NCI-H1048 (cell line): ENCODE data around the gene FARP1.

Experiments used
- DNase-seq: peaks from one replicate; lab custom pipeline; 2025; lab: John Stamatoyannopoulos, UW

FARP1 gene

DNA sequence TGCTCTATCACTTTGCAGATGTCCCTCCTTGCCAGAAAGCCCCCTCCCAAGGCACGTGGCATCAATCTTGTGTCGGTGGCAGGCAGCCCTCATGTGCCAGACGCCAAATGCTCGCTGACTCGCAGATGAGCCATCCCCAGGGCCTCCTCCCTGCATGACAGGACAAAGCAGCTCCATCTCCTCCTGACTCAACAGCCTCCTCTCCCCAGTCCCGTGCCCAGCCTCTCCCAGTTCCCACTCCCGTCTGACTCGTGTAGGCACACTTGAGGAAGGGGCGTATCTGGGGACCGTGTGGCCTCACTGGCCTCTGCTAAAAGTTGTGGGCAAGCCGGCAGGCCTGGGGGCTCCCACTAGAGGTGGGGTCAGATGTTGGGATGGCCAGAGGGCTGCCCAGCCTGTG, 300.4 kb downstream of the FARP1 start:
- DNase-seq, result no peak

DNA sequence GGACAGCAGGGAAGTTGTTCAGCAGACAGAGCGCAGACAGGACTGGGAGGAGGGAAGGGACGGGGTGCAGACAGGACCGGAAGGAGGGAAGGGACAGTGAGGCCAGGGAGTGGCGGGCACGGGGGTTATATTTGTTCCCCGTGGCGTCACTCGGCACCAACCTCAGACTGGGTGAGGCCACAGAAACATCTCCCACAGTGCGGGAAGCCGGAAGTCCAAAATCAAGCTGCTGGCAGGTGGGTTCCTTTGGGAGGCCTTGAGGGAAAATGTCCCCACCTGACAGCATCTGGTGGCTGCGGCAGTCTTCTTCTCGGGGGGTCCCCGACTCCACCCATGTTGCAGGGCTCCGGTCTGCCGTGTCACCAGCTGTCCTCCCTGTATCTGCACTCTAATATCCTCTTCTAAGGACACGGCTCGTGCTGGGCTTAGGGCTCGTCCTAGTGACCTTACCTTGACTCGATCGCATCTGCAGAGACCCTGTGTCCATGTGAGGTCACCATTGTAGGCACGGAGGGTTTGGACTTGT, 301.0 kb downstream of the FARP1 start:
- DNase-seq, result no peak

DNA sequence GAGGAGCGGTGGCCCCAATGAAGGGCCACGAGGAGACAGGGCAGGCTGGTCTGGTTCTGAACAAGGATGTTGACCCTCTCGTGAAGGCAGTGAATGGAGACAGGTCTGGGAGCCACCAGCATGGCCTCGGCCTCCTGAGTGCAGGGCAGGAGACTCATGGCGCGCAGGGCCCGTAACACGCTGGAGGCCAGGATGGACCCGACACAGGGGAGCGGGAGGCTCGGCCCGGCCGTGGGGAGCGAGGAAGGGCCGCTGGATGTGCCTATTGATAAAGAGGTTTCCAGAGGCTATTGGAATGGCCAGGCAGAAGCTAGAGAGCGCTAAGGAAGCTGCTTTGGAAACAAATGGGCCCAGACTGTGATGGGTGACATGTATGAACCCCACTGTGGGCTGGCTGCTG, 301.5 kb downstream of the FARP1 start:
- DNase-seq, result no peak

DNA sequence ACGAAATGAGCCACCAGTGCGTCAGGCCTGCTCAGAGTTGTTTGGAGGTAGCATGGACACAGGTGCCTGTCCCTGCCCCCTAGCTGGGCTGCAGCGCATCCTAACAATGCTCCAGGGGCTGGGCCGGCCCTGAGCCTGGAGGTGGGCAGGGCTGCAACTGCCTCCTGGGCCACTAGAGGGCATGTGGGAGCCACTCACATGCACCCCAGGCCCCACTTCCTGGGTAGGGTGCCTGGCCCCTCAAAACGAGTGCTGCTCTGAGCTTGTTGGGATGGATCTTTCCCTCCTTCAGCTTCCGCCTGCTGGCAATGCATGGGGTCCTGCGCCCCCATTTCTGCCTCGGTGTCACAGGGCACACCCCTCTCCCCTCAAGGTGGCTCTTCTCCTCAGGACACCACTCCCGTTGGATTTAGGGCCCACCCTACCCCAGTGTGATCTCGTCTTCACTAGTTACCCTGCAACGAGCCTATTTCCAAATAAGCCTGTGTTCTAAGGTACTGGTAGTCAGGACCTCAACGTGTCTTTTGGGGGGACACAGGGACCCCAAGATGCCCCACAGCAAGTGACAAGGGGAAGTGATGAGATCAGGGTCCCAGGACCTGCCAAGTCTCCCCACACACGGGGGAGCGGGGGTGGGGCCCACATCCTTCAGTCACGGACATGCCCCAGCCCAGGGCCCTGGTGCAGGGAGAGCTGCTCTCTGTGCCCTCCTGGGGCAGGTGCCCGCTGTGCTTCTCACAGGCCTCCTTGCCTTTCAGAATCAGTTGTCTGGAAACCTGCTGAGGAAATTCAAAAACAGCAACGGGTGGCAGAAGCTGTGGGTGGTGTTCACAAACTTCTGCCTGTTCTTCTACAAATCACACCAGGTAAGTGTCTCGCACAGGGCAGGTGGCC, 302.7 kb downstream of the FARP1 start:
- no peak for DNase-seq

DNA sequence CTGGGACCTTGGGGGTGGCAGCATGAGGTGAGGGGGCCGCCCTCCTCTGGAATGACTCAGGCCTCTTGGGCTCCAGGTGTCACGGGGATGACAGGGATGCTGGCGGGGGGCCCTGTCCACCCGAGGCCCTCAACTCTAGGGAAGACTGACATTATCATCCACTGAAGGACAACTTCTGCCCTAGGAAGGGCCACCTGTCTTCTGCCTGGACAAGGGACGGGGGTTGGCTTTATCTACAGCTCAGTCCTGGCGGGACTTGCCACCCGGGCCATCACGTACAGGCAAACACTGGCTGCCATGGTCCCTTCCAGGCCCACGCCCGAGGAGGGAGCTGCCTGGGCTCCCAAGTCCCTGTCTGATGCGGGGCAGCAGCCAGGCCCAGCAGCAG, 303.3 kb downstream of the FARP1 start:
- DNase-seq, result no peak

DNA sequence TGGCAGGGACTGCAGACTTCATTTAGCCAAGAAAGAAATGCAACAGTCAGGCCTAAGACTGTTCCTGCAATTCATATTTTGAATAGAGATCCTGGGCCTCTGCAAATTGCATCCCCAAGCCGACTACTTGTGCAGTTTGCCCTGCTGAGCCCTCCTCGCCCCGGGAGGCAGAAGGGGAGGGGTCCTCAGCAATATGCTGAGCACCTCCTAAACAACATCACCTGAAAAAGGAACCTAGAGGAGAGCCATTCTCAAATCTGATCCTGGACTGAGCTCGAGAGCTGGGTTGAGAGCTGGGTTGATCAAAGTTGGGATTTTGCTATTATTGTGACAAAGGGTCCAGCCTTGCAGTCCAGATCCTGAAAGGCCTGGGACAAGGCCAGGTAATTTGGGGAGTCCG, 304.2 kb downstream of the FARP1 start:
- DNase-seq, result no peak

DNA sequence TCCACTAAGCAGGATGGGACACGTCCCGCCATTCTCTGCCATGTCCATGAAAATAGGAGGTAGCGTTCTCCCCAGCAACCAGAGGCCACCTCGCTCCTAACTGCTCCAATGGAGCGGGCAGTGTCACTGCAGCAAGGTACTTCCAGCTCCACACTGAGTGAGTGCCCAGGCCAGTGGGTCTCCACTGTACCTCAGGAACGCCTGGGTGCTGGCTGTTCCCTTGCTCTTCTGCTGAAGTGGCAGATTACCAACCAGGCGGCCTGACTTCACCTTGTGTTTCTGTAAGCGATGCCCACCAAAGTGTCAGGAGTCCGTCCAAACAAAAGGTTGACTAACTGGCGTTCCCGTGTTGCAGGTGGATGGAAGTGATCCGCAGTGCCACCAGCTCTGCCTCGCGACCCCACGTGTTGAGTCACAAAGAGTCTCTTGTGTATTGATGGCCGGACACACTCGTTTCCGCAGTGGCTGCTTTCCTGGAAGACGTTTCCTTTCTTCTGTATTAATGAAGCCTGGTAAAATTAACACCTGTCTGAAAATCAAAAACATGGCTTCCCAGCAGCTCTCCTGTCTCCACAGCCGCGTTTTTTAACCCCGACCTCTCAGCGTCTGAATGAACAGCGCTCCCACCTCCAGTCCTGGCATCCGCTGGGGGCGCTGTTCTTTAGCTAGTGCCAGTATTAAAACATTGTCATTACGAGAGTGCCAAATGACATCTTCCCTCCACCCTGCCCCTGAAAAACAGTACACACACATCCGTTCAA, 305.2 kb downstream of the FARP1 start:
- DNase-seq, result no peak

DNA sequence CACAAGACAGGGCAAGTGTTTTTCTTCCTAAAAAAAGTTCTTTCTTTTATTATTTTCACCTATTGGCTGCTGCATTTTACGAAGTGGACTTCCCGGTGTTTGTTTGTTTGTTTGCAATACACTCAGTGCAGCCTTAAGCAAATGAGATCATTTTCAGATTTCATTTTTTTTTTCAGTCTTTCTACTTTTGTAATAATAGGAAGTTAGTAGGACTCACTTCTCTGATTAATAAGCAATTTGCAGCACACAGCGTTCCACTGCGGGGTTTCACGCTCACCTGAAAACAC, 305.7 kb downstream of the FARP1 start:
- no peak for DNase-seq

DNA sequence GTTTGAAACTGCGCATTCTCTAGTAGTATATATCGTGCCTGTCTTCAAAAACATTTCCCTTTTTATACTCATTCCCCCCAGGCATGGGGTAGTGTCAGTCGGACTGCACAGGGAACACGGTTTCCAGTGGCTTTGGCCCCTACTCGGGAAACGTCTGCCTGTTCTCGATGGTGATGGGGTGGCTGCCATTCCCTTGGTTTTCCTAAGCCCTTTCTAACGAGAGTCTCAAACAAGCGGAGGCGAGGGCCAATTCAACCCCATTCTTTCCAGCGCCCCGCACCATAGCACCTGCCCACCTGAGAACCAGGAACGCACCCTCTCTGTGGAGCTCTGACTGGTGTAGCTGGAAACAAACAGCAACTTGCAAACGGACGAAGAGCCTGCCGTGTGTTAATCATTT, 306.4 kb downstream of the FARP1 start:
- no peak for DNase-seq

DNA sequence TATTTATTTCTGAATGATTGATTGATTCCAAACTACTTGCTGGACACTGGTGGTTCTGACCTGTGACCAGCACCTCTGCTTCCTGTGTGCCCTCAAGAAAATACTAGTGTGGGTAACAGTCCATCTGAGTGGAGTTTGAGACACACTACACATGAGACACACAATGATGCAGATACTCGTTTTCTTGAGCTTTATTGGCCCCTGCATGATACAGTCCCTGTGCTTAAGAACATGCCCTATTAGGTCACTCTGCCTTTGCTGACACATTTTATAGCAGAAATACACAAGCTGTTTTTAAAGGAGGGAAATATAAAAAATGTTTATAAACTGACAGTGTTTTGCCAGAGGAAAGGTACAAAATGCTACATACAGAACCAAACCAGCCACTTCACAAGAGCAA, 307.1 kb downstream of the FARP1 start:
- DNase-seq, result no peak

DNA sequence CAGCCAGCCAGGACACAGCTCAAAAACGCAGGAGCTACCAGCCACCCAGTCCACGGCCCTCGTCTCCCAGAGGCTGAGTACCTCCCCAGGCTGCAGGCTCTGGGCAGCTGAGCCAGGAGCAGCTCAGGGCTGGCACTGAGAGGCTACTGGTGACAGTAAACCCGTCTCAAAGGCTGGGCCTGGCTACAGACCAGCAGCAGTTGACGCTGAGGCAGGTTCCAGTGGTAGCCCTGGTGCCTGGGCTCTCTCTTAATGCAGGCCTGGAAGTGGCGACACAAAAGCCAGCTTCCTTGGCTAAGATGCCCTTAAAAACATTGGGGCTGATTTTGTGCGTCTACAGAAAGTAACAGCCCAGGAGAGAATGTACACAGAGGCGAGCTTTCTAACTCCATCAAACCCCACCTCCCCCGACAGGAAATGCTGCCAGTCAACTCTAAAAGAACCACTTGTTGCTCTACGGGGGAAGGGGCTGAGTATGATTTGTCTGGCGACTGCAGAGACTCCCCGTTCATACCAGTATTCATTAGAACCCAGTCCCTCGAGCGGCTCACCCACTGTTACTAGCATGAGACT, 307.7 kb downstream of the FARP1 start:
- DNase-seq, result no peak

DNA sequence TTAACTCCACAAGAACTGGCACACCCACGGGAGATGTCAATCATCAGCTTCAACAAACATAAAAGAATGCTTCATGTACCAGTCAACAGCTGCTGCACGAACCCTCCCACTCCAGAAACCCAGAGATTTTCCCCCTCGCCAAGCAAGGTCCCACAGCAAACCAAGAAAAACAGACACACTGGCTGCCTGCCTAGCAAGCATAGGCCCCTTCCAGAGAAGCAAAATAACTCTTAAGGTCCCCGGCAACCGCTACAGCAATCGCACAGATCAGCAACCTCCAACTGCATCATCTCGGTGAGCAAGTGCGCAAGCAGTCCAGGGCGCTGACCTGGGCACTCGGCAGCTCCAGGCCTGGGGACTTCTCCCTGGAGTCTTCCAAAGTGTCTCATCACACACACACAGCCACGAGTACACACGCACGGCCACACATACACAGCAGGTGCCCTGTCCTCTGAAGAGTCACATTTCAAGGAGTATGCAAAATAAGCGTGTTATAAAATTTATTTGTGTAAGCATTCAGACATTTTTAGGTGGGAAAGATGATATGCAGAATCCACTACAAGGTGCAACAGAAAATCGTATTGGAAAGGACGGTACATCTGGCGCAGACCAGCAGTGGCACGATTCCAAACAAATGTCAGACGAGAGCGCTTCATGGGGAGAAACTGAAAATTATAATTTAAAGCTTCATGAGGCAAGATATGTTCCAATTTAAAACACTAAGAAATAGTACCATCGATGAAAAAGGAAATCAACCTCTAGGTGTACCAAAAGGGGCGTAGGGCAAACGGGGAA, 309.0 kb downstream of the FARP1 start:
- DNase-seq, result no peak

DNA sequence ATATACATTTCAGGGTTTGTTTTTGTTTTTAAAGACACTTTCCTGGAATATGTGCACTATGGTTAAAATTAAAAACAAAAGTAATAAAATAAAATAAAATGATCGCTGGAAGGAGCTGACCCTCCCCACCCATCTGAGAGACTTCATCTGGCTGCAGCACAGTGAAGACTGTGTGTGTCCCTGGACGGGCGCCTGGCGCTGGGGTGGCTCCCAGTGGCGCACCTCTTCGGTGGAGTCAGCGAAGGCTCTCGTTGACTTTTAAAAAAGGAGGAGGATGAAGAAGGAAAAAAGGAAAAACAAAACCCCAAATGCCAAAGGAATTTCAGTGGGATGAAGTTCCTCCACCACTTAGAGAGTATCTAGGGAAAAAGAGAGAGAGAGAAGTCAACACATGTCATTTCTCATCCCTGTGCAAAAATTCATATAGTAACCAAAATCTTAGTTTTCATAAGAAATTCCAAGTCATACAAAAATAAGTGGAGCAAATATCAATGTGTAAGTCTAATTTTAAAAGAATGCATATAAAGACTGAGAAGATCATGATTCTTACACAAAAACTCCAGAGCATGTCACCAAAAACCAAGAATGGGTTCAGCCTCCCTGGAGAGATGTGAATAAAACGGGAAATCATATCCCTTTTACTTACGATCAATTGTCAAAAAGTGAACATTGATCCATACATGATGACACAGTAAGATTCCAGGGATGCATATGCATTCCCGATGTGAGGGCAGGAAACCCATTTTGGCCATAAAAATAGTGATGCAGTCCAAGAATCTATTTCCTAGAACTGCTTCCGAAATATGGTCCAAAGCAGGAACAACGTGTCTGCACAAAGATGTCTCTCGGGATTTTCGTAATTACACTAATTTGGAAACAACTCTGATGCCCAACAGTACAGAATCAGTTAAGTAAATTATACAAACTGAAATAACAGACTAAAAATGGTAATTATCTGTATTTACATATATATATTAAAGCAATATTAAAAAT, 310.3 kb downstream of the FARP1 start:
- no peak for DNase-seq

DNA sequence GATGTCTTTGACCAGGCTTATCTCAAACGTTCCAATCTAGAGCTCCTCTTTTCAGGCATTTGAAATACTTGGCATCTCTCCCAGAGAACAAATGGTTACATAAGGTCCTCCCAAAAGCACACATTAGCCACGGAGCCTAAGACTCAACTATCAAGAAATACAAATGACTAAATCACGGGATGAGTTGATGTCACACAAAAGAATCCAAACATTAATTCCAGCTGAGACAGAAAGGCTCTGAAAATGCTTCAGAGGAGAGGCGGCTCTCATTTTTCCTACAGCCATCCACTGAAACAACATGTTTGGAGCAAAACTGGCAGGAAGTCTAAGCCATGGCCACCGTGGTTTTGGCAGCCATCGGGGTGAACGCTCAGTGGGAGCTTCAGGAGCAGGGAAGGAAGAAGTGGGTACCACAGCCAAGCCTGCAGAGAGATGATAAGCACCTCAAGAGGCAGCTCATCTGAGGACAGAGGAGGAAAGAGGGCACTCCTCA, 311.5 kb downstream of the FARP1 start:
- DNase-seq, result no peak

DNA sequence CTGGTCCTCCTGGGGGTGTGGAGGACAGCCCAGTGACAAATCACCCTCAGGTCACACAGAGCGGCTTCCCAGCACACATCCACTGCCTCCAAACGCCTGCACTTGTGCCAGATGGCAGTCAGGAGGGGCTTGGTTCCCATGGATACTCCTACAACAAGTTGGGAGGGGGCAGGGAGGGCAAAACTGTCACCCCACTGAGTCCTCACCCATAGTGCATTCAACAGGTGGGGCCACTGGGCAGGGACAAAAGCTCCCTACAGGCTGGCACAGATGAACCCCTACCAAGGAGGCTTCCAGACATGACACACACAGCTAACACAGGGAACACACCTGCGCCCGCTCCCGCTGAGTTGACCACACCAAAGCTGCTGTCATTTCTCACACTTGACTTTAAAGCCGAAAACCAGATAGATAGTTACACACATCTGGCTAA, 313.5 kb downstream of the FARP1 start:
- no peak for DNase-seq

DNA sequence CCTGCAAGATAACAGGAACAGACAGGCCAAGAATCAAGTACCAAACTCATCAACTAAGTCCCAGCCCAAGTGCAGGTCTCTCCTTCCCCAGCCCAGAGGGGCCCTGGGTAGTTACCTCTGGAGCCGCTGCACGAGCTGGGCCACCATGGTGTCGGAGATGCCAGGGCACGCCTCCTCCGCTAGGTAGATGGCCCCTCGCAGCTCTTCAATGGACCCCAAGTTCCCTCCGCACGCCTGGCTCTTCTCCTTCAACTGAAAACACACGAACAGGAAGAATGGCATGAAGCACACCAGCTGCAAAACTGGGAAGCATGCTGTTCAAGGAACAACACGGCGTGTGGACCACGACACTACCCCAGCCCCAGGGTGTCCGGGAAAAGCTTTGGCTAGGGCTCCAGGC, 314.2 kb downstream of the FARP1 start:
- no peak for DNase-seq

DNA sequence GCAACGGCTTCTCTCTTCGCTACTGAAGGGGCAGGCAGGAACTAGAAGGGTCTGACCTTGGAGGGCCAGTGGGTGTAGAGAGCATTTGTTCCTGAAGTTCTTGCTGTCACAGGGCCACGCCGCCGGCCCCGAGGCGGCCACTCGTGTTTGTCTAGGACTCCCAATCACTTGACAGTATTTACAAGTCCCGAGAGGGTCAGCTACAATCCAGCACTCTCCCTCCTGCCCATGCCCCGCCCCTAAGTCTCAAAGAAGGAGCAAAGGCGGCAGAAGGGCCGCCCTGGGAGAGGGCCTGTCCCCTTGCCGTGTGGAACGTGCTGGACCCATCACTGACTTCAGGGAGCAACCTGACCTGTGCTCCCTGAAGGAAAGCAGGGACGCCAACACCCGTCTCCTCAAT, 315.5 kb downstream of the FARP1 start:
- DNase-seq, result no peak

DNA sequence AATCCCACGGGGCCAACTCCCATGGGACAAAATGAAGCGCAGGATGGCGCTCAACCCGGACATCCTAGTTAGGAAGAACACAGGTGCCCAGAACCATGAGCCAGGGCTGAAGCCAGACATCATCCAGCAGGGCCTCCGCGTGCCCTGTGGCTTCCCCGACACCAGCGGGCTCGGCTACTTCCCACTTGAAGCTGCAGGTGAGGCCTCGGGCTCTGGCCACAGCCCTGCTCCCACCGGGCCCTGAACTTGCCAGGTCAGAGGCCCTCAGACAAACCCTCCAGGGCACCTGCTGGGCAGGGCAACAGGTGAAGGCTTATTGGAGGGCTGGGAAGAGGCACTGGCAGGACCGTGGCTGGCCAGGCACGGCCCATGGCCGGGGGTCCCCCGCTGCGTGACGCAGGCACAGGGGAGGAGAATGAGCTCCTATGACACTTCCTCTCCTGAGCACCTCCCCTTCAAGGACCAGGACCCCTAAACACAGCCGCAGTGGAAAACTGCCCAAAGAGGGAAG, 316.3 kb downstream of the FARP1 start:
- DNase-seq, result no peak

DNA sequence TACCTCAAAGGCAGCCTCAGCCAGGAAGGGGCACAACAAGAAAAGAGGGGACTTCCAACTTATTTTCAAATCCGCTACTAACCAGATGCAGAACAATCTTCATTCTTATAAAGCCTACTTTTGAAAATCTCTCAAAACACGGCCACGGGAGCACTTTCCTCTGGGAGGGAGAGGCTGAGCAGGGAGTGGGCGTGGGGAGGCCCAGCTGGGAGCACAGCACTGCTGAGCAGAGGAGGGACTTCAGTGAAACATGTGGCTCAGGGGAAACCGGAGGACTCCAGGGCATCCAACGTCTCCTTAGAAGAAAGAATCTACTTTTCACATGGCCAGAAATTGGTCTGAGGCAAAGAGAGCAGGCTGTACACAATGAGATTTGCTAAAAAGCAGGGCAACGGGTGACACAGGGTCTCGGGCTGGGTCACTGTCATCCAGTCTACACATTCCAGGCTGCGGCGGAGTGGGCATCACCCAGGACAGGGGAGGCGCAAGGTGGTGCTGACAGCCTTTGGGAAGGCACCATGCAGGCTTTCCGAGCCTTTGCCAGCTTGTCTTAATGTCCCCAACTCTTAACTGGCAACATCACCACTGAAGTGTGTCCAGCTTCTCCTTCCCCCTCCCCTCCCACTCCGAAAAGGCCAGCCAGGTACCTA, 317.0 kb downstream of the FARP1 start:
- no peak for DNase-seq

DNA sequence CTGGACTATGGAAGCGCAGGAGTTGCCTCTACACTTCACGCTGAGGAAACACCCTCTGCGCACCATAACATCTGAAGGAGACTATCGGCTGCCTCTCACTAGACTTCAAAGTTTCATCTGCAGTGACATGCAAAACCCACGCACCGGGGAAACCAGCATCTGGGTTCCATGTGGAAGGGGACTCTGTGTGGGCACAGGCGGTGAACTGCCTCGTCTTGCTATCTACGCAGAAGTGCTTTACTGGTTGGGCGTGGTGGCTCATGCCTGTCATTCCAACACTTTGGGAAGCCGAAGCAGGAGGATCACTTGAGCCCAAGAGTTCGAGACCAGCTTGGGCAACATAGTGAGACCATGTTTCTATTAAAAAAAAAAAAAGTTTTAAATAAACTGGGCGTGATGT, 317.6 kb downstream of the FARP1 start:
- no peak for DNase-seq
